ENCODE data around the gene GPD1. TPM values are rescaled to one million over a fixed set of nuclear protein-coding genes. Genes with fewer than 3 reads are reported as not detected.

GPD1 gene
- total RNA-seq, 1 experiment from 2014 or later = 1.6 TPM

DNA sequence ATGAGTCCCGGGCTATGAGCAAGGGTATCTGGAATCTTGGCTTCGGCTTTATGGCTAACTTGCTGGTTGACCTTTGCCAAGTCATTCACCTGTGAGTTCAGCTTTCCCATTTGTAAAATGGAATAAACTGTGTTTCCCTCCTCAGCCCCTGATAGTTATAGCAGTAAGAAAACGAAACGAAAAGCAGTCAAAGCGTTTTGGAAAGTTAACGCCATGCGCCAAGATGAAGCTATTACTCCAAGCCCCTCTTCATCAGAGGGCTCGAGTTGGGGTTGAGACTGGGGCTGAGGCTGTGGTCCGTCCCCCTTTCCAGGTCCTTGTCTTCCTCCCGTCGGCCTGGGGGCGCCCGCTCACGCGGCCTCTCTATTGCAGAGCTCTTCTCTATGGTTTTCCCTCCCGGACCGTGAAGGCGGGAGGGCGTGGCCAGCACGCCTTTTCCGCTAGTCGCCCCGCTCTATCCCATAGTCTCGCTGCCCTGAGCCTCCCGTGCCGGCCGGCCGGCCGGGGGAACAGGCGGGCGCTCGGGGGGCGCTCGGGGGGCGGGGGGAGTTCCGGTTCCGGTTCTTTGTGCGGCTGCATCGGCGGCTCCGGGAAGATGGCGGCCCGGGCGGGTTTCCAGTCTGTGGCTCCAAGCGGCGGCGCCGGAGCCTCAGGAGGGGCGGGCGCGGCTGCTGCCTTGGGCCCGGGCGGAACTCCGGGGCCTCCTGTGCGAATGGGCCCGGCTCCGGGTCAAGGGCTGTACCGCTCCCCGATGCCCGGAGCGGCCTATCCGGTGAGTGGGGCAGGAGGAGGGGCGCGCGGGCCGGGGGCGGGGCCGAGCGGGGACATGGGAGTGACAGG is 18.8 kb upstream of the GPD1 start, which contains the start of gene SMARCD1:
TSS of gene SMARCD1 (plus strand) at position 568 of the 840 bp plus-strand sequence. CDS start at position 596, 28 bp downstream.
- Histone ChIP-seq H3K4me2 (ENCODE audit: low read length) (peak within 1 kb of the TSS; percentile 85), H3K9me3 (ENCODE audit: control insufficient read depth in 1 of 2, insufficient read depth in 1 of 2, low read depth in 1 of 2, low read length in 2 of 2) (no peaks in the 10 kb centered on the region), H3K27ac (ENCODE audit: low read depth, low read length) (peak within 1 kb of the TSS; percentile 59), H3K27me3 (ENCODE audit: insufficient read depth, low read length) (no peaks in the 10 kb centered on the region), H3K9me2 (ENCODE audit: insufficient read depth) (no peaks in the 10 kb centered on the region), H4K20me1 (ENCODE audit: insufficient read depth) (peaks cover 4% of the 10 kb centered on the region; the same call in 1 of the 2 replicates), H2AFZ (ENCODE audit: low read depth, low read length, poor library complexity, severe bottlenecking) (no peak within 1 kb of the TSS), H3K4me1 (ENCODE audit: control insufficient read depth in 1 of 2, insufficient read depth in 2 of 2, low read length in 2 of 2) (peaks cover 5 to 21% of the 10 kb centered on the region in 2 experiments), H3K4me3 (replicated peaks in 1 of 2; ENCODE audit: low read depth in 1 of 2, low read length in 2 of 2) (peak within 1 kb of the TSS; percentile 70 to 77), H3K9ac (ENCODE audit: low read length) (peak within 1 kb of the TSS; percentile 77), H3K36me3 (ENCODE audit: control insufficient read depth in 1 of 2, insufficient read depth in 2 of 2, low read length in 2 of 2) (peaks cover 24 to 36% of the 10 kb centered on the region in 2 experiments), H3K79me2 (ENCODE audit: insufficient read depth, low read length) (peaks cover 12% of the 10 kb centered on the region)
- ATAC-seq = peak; percentile 89
- POLR2A ChIA-PET = interaction anchor here (0.6 to 2.2 kb wide), 10 partner anchors 17 to 998 kb away, joined by 3 to 20 read pairs (median 3); partner anchors contain the start of genes CERS5, COX14 and TMBIM6
- BruUV-seq (replicated peaks) = TSS peak; percentile 95
- peak; percentile 81 for DNase-seq (ENCODE audit: low read depth, low spot score)
- CTCF ChIA-PET = interaction anchor here (0.5 to 2.8 kb wide), 16 partner anchors 9 to 794 kb away, joined by 3 to 33 read pairs (median 4); partner anchors contain the start of genes BCDIN3D, CERS5, COX14 and GPD1
- TF ChIP-seq YY1 (IDR thresholded peaks at IDR 0.05; ENCODE audit: extremely low read depth, insufficient replicate concordance, low read depth, low read length) (peak; percentile 77), TCF7L2 (IDR thresholded peaks at IDR 0.05; ENCODE audit: borderline replicate concordance, extremely low read depth, insufficient read depth, insufficient read length) (no peak), EZH2phosphoT487 (IDR thresholded peaks at IDR 0.05; ENCODE audit: borderline replicate concordance) (no peak), EZH2 (IDR thresholded peaks at IDR 0.05) (no peak), CBX3 (IDR thresholded peaks at IDR 0.05; ENCODE audit: low read depth) (no peak), RAD21 (IDR thresholded peaks at IDR 0.05; ENCODE audit: low read depth) (no peak), SP1 (IDR thresholded peaks at IDR 0.05; ENCODE audit: low read depth) (peak; percentile 54; the same call in 1 of the 2 replicates), POLR2A (IDR thresholded peaks at IDR 0.05; ENCODE audit: borderline replicate concordance, extremely low read depth, insufficient read depth, insufficient read length) (peak; percentile 50), SRF (IDR thresholded peaks at IDR 0.05; ENCODE audit: low read depth) (no peak; the same call in 1 of the 2 replicates), ZFX (IDR thresholded peaks at IDR 0.05) (peak; percentile 51; the same call in 1 of the 2 replicates), ZNF274 (IDR thresholded peaks at IDR 0.05; ENCODE audit: low read depth, low read length) (no peak), EGR1 (IDR thresholded peaks at IDR 0.05; ENCODE audit: low read depth) (no peak), POLR2AphosphoS5 (IDR thresholded peaks at IDR 0.05; ENCODE audit: low read depth, low read length) (peak; percentile 76)
- TF ChIP-seq, protein P1, sequence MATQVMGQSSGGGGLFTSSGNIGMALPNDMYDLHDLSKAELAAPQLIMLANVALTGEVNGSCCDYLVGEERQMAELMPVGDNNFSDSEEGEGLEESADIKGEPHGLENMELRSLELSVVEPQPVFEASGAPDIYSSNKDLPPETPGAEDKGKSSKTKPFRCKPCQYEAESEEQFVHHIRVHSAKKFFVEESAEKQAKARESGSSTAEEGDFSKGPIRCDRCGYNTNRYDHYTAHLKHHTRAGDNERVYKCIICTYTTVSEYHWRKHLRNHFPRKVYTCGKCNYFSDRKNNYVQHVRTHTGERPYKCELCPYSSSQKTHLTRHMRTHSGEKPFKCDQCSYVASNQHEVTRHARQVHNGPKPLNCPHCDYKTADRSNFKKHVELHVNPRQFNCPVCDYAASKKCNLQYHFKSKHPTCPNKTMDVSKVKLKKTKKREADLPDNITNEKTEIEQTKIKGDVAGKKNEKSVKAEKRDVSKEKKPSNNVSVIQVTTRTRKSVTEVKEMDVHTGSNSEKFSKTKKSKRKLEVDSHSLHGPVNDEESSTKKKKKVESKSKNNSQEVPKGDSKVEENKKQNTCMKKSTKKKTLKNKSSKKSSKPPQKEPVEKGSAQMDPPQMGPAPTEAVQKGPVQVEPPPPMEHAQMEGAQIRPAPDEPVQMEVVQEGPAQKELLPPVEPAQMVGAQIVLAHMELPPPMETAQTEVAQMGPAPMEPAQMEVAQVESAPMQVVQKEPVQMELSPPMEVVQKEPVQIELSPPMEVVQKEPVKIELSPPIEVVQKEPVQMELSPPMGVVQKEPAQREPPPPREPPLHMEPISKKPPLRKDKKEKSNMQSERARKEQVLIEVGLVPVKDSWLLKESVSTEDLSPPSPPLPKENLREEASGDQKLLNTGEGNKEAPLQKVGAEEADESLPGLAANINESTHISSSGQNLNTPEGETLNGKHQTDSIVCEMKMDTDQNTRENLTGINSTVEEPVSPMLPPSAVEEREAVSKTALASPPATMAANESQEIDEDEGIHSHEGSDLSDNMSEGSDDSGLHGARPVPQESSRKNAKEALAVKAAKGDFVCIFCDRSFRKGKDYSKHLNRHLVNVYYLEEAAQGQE (IDR thresholded peaks at IDR 0.05; ENCODE audit: low read depth) = no peak
- TF ChIP-seq, protein P2, sequence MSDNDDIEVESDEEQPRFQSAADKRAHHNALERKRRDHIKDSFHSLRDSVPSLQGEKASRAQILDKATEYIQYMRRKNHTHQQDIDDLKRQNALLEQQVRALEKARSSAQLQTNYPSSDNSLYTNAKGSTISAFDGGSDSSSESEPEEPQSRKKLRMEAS (IDR thresholded peaks at IDR 0.05) = peak; percentile 42; the same call in 1 of the 2 replicates
- TF ChIP-seq, protein P3, sequence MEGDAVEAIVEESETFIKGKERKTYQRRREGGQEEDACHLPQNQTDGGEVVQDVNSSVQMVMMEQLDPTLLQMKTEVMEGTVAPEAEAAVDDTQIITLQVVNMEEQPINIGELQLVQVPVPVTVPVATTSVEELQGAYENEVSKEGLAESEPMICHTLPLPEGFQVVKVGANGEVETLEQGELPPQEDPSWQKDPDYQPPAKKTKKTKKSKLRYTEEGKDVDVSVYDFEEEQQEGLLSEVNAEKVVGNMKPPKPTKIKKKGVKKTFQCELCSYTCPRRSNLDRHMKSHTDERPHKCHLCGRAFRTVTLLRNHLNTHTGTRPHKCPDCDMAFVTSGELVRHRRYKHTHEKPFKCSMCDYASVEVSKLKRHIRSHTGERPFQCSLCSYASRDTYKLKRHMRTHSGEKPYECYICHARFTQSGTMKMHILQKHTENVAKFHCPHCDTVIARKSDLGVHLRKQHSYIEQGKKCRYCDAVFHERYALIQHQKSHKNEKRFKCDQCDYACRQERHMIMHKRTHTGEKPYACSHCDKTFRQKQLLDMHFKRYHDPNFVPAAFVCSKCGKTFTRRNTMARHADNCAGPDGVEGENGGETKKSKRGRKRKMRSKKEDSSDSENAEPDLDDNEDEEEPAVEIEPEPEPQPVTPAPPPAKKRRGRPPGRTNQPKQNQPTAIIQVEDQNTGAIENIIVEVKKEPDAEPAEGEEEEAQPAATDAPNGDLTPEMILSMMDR (IDR thresholded peaks at IDR 0.05 in 2 of 3, conservative IDR thresholded peaks at IDR 0.05 in 1 of 3; ENCODE audit: borderline replicate concordance in 1 of 3, insufficient read depth in 1 of 3, low read depth in 2 of 3, low read length in 2 of 3) = peak; percentile 45 to 60 (median 56); a peak in 4 of 6 replicates
- intact Hi-C loops (cut with micrococcal nuclease) = loop anchor here (5.0 to 10.0 kb wide), 2 partner anchors 227 to 320 kb away; partner anchors contain the start of gene LARP4
- RAD21 ChIA-PET (ENCODE audit: low non-redundant PET in 1 of 2, low total read pairs in 2 of 2, uncharacterized antibody in 2 of 2, unreplicated experiment in 2 of 2) = interaction anchor here (0.7 to 1.6 kb wide), 3 partner anchors 27 to 74 kb away, joined by 6 to 7 read pairs (median 6); partner anchors contain the start of gene COX14 (in 1 of the 2)

All from HCT116 (cell line).